Measurements from ENCODE around the gene FAM193A. TPM values are rescaled to one million over a fixed set of nuclear protein-coding genes. Genes with fewer than 3 reads are reported as not detected.
A peak's percentile ranks its signal among the peaks of the same experiment; 100 is the strongest.
"Not testable (repeated sequence)": the region's sequence is repeated elsewhere in the genome, so short reads cannot be mapped to it uniquely, and the experiment has no call there.

The FAM193A gene
- total RNA-seq, 1 experiment from 2014 or later = 13.3 TPM

DNA sequence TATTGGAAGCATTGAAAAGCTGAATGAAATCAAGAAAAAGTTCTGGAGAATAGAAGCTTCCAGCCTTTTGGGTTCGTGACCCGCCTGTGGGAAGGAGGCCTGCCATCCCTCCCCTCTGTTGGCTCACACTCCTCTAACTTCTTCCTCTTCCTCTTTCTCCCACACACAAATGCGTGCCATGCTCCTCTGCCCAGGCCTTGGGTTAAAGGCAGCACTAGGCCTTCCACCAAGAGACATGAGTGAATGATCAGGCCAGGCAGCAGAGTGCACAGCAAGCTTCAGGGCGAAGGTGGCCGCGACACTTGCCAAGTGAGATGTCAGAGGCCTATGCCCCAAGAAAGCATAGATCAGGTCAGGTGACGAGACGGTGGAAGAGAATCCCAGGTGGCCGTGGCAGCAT lies 38.4 kb downstream of the FAM193A start:
- DNase-seq = no peak
- H3K36me3 ChIP-seq (replicated peaks; ENCODE audit: control insufficient read depth, insufficient read depth, low read length) = no peaks in the 10 kb centered on the region
- H3K4me3 ChIP-seq (ENCODE audit: insufficient read depth, low read depth, low read length) = no peak overlapping the region
- H3K27me3 ChIP-seq (ENCODE audit: control insufficient read depth, insufficient read depth, low read length) = no peaks in the 10 kb centered on the region

DNA sequence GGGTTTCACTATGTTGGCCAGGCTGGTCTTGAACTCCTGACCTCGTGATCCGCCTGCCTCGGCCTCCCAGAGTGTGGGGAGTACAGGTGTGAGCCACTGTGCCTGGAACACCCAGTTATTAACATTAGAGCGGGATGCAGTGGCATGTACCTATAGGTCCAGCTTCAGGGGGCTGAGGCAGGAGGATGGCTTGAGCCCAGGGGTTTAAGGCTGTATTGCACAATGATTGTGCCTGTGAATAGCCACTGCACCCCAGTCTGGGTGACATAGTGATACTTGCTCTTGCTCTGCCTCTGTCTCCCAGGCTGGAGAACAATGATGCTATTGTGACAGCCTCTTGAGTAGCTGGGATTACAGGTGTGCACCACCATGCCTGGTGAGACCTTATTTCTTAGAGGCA lies 39.8 kb downstream of the FAM193A start:
- no peak for DNase-seq
- Histone ChIP-seq H3K4me3 (ENCODE audit: insufficient read depth, low read depth, low read length) (no peak overlapping the region), H3K36me3 (replicated peaks; ENCODE audit: control insufficient read depth, insufficient read depth, low read length) (no peaks in the 10 kb centered on the region), H3K27me3 (ENCODE audit: control insufficient read depth, insufficient read depth, low read length) (no peaks in the 10 kb centered on the region)

DNA sequence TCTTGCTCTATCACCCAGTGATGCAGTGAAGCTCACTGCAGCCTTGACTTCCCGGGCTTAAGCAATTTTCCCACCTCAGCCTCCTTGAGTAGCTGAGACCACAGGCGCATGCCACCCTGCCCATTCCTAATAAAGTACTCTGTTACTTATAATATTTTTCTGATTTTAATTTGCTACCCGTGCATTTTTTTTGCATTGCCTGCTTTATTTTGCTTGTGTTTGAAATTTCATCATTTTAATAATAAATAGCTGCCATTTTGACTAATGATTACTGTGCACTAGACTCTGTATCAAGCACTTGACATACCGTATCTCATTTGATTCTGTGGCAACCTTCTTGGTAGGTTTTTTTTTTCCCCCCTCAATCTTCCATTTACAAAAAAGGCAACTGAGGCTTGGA lies 41.7 kb downstream of the FAM193A start:
- no peaks in the 10 kb centered on the region for H3K27me3 ChIP-seq (ENCODE audit: control insufficient read depth, insufficient read depth, low read length)
- DNase-seq = no peak
- no peak overlapping the region for H3K4me3 ChIP-seq (ENCODE audit: insufficient read depth, low read depth, low read length)
- H3K36me3 ChIP-seq (replicated peaks; ENCODE audit: control insufficient read depth, insufficient read depth, low read length) = no peaks in the 10 kb centered on the region

DNA sequence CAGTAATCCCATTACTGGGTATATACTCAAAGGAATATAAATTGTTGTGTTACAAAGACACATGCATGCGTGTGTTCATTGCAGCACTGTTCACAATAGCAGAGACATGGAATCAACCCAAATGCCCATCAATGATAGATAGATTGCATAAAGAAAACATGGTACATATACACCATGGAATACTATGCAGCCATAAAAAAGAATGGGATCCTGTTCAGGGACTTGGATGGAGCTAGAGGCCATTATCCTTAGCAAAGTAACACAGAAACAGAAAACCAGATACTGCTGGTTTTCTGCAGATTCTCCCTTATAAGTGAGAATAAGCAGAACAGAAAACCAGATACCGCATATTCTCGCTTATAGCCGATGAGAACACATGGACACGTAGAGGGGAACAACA lies 43.5 kb downstream of the FAM193A start:
- no peak overlapping the region for H3K4me3 ChIP-seq (ENCODE audit: insufficient read depth, low read depth, low read length)
- H3K27me3 ChIP-seq (ENCODE audit: control insufficient read depth, insufficient read depth, low read length) = no peaks in the 10 kb centered on the region
- no peaks in the 10 kb centered on the region for H3K36me3 ChIP-seq (replicated peaks; ENCODE audit: control insufficient read depth, insufficient read depth, low read length)
- no peak for DNase-seq

DNA sequence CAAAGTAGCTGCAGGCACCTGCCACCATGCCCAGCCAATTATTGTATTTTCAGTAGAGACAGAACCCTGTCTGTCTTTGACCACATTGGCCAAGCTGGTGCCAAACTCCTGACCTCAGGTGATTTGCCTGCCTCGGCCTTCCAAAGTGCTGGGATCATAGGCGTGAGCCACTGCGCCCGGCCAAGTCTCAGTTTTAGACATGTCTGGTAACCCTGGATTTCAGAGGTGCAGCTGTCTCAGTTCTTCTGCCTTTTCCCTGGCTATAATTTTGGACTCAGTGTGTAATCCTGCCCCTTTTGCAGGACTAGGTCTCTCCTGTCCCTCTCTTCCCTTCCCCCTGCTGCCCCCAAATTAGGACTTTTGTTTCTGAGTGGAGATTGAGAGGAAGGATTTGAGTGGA lies 46.6 kb downstream of the FAM193A start:
- Histone ChIP-seq H3K36me3 (replicated peaks; ENCODE audit: control insufficient read depth, insufficient read depth, low read length) (no peaks in the 10 kb centered on the region), H3K27me3 (ENCODE audit: control insufficient read depth, insufficient read depth, low read length) (no peaks in the 10 kb centered on the region), H3K4me3 (ENCODE audit: insufficient read depth, low read depth, low read length) (no peak overlapping the region)
- DNase-seq = no peak

DNA sequence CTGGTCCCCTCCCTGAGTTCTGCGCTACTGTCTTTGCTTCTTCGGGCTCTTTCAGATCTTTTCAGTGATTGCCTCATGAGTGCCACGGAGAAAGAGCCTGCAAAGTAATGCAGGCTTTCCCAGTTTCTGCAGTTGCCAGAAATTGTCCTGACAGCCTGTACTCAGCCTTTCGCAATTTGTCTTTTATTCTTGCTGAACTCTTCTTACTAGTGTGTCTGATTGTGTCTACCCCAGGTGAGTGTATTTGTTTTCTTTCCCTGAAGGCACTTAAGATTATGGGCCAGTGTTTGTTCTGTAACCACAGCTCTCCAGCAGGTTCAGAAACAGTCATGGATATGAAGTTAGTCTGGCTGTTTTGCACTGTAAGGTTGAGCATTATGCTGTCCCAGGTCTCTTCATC lies 47.1 kb downstream of the FAM193A start:
- no peak for DNase-seq
- H3K27me3 ChIP-seq (ENCODE audit: control insufficient read depth, insufficient read depth, low read length) = no peaks in the 10 kb centered on the region
- H3K36me3 ChIP-seq (replicated peaks; ENCODE audit: control insufficient read depth, insufficient read depth, low read length) = no peaks in the 10 kb centered on the region
- H3K4me3 ChIP-seq (ENCODE audit: insufficient read depth, low read depth, low read length) = no peak overlapping the region

DNA sequence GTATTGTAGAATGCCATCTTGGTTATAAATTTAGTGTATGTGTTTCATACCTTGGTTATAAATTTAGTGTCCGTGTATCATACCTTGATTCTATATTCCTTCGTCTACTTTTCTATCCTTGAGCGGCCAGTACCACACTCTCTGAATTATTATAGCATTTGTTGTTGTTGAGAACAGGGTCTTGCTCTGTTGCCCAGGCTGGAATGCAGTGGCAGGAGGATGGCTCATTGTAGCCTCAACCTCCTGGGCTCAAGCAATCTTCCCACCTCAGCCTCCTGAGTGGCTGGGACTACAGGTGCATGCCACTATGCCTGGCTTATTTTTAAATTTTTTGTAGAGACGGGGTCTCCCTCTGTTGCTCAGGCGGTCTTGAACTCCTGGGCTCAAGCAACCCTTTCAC lies 50.1 kb downstream of the FAM193A start:
- DNase-seq = no peak
- Histone ChIP-seq H3K36me3 (replicated peaks; ENCODE audit: control insufficient read depth, insufficient read depth, low read length) (no peaks in the 10 kb centered on the region), H3K4me3 (ENCODE audit: insufficient read depth, low read depth, low read length) (no peak overlapping the region), H3K27me3 (ENCODE audit: control insufficient read depth, insufficient read depth, low read length) (no peaks in the 10 kb centered on the region)

DNA sequence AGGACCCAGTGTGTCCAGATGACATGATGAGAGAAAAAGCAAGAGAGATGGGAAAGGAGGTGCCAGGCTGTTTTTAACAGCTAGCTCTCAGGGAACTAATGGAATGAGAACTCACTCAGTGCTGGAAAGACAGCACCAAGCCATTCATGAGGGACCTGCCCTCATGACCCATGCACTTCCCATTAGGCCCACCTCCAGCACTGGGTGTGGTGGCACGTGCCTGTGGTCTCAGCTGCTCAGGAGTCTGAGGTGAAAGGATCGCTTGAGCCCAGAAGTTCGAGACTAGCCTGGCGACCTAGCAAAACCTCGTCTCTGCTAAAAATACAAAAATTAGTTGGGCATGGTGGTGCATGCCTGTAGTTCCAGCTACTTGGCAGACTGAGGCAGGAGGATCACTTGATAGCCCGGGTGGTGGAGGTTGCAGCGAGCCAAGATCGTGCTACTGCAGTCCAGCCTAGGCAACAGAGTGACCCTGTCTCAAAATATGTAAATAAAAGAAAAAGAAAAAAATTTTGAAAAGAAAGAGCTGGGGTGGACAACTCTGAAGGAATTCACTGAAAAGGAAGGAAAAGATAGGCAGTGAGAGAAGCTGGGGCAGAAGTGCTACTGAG lies 50.9 kb downstream of the FAM193A start:
- no peak for DNase-seq
- no peak overlapping the region for H3K4me3 ChIP-seq (ENCODE audit: insufficient read depth, low read depth, low read length)
- no peaks in the 10 kb centered on the region for H3K36me3 ChIP-seq (replicated peaks; ENCODE audit: control insufficient read depth, insufficient read depth, low read length)
- no peaks in the 10 kb centered on the region for H3K27me3 ChIP-seq (ENCODE audit: control insufficient read depth, insufficient read depth, low read length)

DNA sequence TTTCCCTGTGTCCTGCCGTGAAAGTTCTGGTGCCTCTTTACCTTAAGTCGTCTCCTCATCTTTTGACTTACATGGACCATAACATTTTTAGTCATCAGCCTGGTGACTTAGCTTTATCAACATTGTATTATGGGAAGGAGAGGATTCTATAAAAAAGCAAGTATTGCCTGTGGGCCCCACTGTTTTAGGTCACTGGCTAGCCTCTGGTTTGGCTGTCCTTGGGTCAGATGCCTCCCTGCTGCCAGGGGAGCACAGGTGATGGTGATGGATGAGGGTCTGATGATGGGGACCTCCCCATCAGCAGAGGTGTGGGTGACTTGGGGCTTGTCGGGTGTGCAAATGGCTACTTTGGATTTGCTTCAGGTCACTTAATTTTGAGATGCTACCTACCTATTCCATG lies 51.8 kb downstream of the FAM193A start:
- H3K4me3 ChIP-seq (ENCODE audit: insufficient read depth, low read depth, low read length) = no peak overlapping the region
- no peaks in the 10 kb centered on the region for H3K27me3 ChIP-seq (ENCODE audit: control insufficient read depth, insufficient read depth, low read length)
- no peak for DNase-seq
- H3K36me3 ChIP-seq (replicated peaks; ENCODE audit: control insufficient read depth, insufficient read depth, low read length) = no peaks in the 10 kb centered on the region

DNA sequence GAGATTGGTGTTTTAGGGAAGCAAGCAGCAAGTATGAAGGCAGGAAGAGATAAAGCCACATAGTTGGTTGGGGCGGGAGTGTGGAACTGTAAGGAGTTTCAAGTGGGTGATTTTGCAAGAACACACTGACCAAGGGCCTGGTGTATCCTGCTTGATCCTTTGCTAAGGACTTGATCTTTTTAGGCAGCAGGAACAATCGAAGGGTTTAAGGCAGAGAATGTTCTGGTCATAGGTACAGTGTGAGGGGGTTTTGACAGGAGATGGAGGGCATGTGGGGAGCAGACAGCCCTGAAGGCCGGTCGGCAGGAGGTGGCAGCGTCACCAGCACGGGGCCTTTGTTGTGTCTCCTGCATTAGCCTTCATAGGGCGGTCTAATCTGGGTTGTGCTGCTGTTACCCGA lies 54.7 kb downstream of the FAM193A start:
- DNase-seq = peak; percentile 73
- Histone ChIP-seq H3K4me3 (ENCODE audit: insufficient read depth, low read depth, low read length) (no peak overlapping the region), H3K36me3 (replicated peaks; ENCODE audit: control insufficient read depth, insufficient read depth, low read length) (no peaks in the 10 kb centered on the region), H3K27me3 (ENCODE audit: control insufficient read depth, insufficient read depth, low read length) (no peaks in the 10 kb centered on the region)

DNA sequence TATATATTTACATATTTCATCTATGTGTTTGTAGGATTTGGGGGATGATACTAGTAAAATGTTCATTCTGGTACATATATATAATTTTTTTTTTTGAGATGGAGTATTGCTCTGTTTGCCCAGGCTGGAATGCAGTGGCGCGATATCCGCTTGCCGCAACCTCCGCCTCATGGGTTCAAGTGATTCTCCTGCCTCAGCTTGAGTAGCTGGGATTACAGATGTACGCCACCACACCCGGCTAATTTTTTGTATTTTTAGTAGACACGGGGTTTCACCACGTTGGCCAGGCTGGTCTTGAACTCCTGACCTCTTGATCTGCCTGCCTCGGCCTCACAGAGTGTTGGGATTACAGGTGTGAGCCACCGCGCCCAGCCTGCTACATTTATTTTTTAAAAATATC lies 55.6 kb downstream of the FAM193A start:
- DNase-seq = not testable (repeated sequence)

DNA sequence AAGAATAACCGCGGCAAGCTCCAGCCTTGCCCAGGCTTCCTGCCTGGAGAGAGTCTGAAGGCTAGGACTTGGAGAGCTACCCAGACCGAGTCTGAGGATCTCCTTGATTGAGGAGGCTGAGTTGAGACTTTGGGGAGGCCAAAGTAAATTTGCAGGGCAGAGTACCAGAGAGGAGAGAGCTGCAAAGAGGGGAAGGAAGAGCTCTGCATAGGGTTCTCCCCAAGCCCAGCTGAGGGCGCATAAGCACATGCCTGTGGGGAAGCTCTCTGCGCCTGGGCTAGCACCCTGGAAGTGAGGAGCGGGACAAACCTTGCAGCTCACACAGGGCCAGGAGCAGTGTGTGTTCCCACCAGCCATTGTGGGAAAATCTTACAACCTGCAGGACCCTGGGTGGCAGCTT lies 56.1 kb downstream of the FAM193A start:
- H3K4me3 ChIP-seq (ENCODE audit: insufficient read depth, low read depth, low read length) = no peak overlapping the region
- no peaks in the 10 kb centered on the region for H3K27me3 ChIP-seq (ENCODE audit: control insufficient read depth, insufficient read depth, low read length)
- no peaks in the 10 kb centered on the region for H3K36me3 ChIP-seq (replicated peaks; ENCODE audit: control insufficient read depth, insufficient read depth, low read length)
- DNase-seq = peak; percentile 55

More for the DNA sequence above, 55.6 kb downstream of the FAM193A start:
- H3K4me3 ChIP-seq (ENCODE audit: insufficient read depth, low read depth, low read length); H3K36me3 ChIP-seq (replicated peaks; ENCODE audit: control insufficient read depth, insufficient read depth, low read length); H3K27me3 ChIP-seq (ENCODE audit: control insufficient read depth, insufficient read depth, low read length): not testable (repeated sequence)

DNA sequence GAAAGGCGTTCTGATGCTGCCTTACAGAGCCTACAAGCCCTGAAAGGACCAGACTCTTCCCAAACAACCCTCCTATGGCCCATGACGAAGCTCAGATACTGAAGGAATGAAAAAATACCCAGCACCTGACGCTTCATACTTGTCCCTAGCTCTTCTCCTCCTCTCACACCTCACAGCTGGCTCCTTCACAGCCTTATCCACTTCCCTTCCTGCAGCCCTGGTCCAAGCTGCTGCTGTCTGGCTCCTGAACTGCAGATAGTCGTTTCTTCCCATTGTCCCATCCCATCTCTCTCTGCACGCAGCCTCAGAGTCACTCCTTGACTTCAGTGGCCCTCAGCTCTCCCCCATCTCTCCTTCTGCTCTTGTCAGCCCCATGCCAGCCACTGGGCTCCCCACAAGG lies 56.6 kb downstream of the FAM193A start:
- H3K36me3 ChIP-seq (replicated peaks; ENCODE audit: control insufficient read depth, insufficient read depth, low read length) = no peaks in the 10 kb centered on the region
- H3K4me3 ChIP-seq (ENCODE audit: insufficient read depth, low read depth, low read length) = no peak overlapping the region
- H3K27me3 ChIP-seq (ENCODE audit: control insufficient read depth, insufficient read depth, low read length) = no peaks in the 10 kb centered on the region
- no peak for DNase-seq

DNA sequence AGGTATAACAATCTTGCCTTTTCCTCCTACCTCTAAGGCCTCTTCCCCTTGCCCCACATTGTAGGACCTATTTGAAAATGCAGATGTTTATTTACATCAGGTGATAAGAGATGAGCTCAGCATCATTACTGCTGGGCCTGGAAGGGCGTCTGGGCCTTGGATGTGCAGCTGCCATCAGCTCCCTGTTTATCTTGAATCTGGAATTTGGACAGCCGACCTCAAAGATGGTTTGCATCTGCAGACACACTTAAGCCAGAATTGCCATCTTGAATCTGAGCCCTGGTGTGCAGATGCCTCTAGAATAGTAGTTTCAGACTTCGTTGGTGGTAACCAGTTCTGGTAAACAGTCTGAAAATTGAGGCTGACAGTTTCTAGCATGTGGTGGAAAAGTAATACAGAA lies 59.0 kb downstream of the FAM193A start:
- DNase-seq = no peak
- peaks cover 1% of the 10 kb centered on the region; the same call in 1 of the 2 replicates for H3K36me3 ChIP-seq (replicated peaks; ENCODE audit: control insufficient read depth, insufficient read depth, low read length)
- no peaks in the 10 kb centered on the region for H3K27me3 ChIP-seq (ENCODE audit: control insufficient read depth, insufficient read depth, low read length)
- H3K4me3 ChIP-seq (ENCODE audit: insufficient read depth, low read depth, low read length) = no peak overlapping the region

DNA sequence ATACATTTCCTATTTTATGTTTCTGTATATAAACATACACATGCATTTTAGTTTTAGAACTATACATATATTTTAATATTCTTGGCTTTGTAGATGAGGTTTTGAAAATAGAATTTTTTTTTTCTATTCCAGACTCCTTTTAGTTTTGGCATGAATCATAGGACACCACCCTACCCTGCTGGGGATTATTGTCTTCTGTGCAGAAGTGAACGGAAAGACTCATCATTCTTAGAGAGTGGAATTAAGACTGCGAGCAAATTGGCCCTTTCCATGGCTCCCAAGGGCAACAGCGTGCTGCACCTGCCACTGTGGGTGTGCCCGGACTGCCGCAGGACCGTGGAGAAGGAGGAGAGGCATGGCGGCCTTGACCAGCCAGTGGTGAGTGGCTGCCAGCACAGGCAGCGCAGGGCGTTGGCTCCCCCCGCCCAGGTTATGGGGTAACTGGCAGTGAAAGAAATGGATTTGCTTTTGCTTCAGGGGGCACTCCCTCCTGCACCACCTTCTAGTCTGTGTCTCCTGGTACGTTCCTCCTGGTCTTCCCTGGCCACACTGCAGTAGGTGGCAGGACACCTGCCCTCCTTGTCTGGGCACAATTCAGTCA lies 59.6 kb downstream of the FAM193A start:
- peaks cover 1% of the 10 kb centered on the region; the same call in 1 of the 2 replicates for H3K36me3 ChIP-seq (replicated peaks; ENCODE audit: control insufficient read depth, insufficient read depth, low read length)
- no peaks in the 10 kb centered on the region for H3K27me3 ChIP-seq (ENCODE audit: control insufficient read depth, insufficient read depth, low read length)
- H3K4me3 ChIP-seq (ENCODE audit: insufficient read depth, low read depth, low read length) = no peak overlapping the region
- DNase-seq = peak; percentile 26

DNA sequence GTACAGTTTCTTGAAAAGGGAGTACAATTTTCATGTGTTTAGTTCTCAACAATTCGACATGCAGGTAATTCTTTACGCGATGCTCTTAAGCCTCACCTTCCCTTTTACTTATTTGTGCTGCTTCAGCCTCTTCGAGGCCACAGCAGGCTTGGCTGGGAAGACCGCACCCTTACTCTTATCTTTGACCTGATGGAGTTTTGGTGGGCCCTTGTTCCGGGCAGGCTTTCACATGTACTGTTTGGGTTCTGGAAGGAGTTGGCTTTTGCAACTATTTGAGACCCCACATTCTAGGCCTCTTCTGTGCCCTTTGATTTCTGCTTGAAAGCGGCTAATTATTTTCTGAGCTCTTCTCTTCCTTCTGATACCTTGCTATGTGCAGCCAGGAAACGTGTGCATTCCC lies 60.2 kb downstream of the FAM193A start:
- Histone ChIP-seq H3K36me3 (replicated peaks; ENCODE audit: control insufficient read depth, insufficient read depth, low read length) (peaks cover 1% of the 10 kb centered on the region; the same call in 1 of the 2 replicates), H3K4me3 (ENCODE audit: insufficient read depth, low read depth, low read length) (no peak overlapping the region), H3K27me3 (ENCODE audit: control insufficient read depth, insufficient read depth, low read length) (no peaks in the 10 kb centered on the region)
- no peak for DNase-seq
